Panc1 (cell line): ENCODE data around the gene CHST11. TPM values are rescaled to one million over a fixed set of nuclear protein-coding genes. Genes with fewer than 3 reads are reported as not detected.
A peak's percentile ranks its signal among the peaks of the same experiment; 100 is the strongest.

Experiments
- ATAC-seq: fragments of 200-7000 bp; cut with Tn5 transposase; 2 replicates; pipeline ENCODE4 v1.9.1; 2020; ENCODE audit warnings: mild to moderate bottlenecking, moderate library complexity
- BruUV-seq: library from RNA; stranded (reverse); fragments of 400-500 nt; replicated peaks from 2 replicates; lab custom pipeline; 2021; lab: Mats Ljungman, UMichigan
- CTCF ChIA-PET: fragments of 300-600 bp; sonication (Branson Sonifier 250); formaldehyde crosslinking; loops from one replicate; lab custom pipeline; 2022; ENCODE audit warnings: antibody characterized with exemption; lab: Charles Lee
- POLR2A ChIA-PET: fragments of 300-600 bp; sonication (Branson Sonifier 250); formaldehyde crosslinking; loops from one replicate; lab custom pipeline; 2022; ENCODE audit warnings: antibody characterized with exemption; lab: Charles Lee
- DNase-seq: peaks from one replicate; pipeline ENCODE4 v3.0.0-alpha.2; 2010; ENCODE audit warnings: low read depth, low spot score
- H3K27ac ChIP-seq: 2 replicates; pipeline ENCODE4 v1.5.1; 2011; ENCODE audit warnings: mild to moderate bottlenecking, low read length, inconsistent platforms
- H3K27me3 ChIP-seq: fragments of 200-500 bp; sonication (Bioruptor generic); 2 replicates; pipeline ENCODE4 v1.6.0; 2014; ENCODE audit warnings: low read length, inconsistent platforms; ENCODE audit not compliant: control insufficient read depth, insufficient read depth
- H3K36me3 ChIP-seq: fragments of 200-500 bp; sonication (Bioruptor generic); 2 replicates; pipeline ENCODE4 v1.5.1; 2014; ENCODE audit warnings: inconsistent platforms, mild to moderate bottlenecking, low read length, moderate library complexity; ENCODE audit not compliant: control insufficient read depth, insufficient read depth
- H3K4me1 ChIP-seq: 2 replicates; pipeline ENCODE4 v1.5.1; 2011; ENCODE audit warnings: inconsistent platforms, mild to moderate bottlenecking, low read length, moderate library complexity; ENCODE audit not compliant: control insufficient read depth, insufficient read depth
- H3K4me3 ChIP-seq, 2 experiments: 2 replicates each; pipeline ENCODE4 v1.5.1; 2011 to 2012; ENCODE audit warnings: low read depth in 2 of 2, low read length in 2 of 2, mild to moderate bottlenecking in 2 of 2, inconsistent platforms in 1 of 2, moderate library complexity in 1 of 2
- H3K9me3 ChIP-seq: fragments of 200-500 bp; sonication (Bioruptor generic); 2 replicates; pipeline ENCODE4 v1.5.1; 2014; ENCODE audit warnings: low read depth, mild to moderate bottlenecking, inconsistent platforms, low read length, moderate library complexity; ENCODE audit not compliant: control insufficient read depth, insufficient read depth
- CTCF ChIP-seq: fragments of 450-650 bp; IDR thresholded peaks from 2 replicates; pipeline ENCODE4 v1.5.1; 2017; ENCODE audit warnings: mild to moderate bottlenecking
- POLR2AphosphoS5 ChIP-seq: IDR thresholded peaks from 2 replicates; pipeline ENCODE4 v1.6.1; 2012; ENCODE audit warnings: mild to moderate bottlenecking, low read depth, low read length, moderate library complexity
- SIN3A ChIP-seq: IDR thresholded peaks from 2 replicates; pipeline ENCODE4 v1.6.1; 2012; ENCODE audit warnings: low read depth, mild to moderate bottlenecking, low read length, moderate library complexity, borderline replicate concordance; ENCODE audit not compliant: insufficient read depth
- TCF7L2 ChIP-seq: IDR thresholded peaks from 2 replicates; pipeline ENCODE4 v1.6.1; 2011; ENCODE audit warnings: mild to moderate bottlenecking, low read depth, low read length, inconsistent platforms
- in situ Hi-C: cut with HindIII; loops from 2 replicates; pipeline ENCODE4 v1.10.0; 2016; ENCODE audit warnings: low sequenced_read_pairs, low pct_unique_long_range_greater_than_20kb
- intact Hi-C: fragments of 100-400 bp; cut with micrococcal nuclease; formaldehyde crosslinking; loops from one replicate; pipeline ENCODE4 v1.10.0; 2022; ENCODE audit not compliant: unreplicated experiment
- total RNA-seq: library from RNA; stranded (reverse); gene quantifications from one replicate; pipeline ENCODE4 v1.2.1, GENCODE V29; 2021; ENCODE audit not compliant: unreplicated experiment
- TF ChIP-seq, protein P1 (sequence below), 2 experiments: IDR thresholded peaks; 2 replicates each; pipeline ENCODE4 v1.6.1; 2011 to 2012; ENCODE audit warnings: low read depth in 2 of 2, control low read depth in 1 of 2, low read length in 1 of 2, mild to moderate bottlenecking in 1 of 2, moderate library complexity in 1 of 2; ENCODE audit not compliant: insufficient read depth in 1 of 2

CHST11 gene
- total RNA-seq, 1 experiment from 2014 or later: 11.4 TPM

DNA sequence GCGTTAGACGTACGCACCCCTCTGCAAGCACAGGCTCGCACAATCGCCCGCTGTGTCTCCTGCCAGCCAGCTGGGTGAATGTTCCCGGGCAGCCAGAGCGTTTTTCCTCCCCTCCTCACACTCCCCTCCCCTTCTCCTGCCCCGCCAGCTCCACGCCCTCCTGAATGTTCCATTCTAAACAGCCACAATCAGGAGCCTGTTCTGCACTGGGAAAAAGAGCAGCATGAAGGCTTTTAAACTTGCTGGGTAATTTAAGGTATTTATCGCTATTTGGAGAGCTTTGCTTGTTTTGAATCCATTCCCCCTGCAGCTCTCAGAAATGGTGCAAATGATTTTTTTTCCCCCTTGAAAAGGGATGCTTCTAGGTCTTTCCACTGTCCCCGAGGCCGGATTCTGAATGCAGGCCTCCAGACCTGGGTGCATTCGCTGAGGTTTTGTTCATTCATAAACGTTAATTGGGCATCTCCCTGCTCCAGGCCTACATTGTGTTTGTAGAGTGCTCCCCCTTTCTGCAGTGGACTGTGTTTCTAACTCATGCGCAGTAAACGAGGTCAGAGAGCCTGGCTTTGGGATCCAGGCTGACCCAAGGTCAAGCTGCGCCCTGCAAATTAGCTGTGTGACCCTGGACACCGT is 212.5 kb downstream of the CHST11 start:
- no peak overlapping the region for H3K4me3 ChIP-seq
- H3K27ac ChIP-seq: no peak overlapping the region
- H3K36me3 ChIP-seq: no peaks in the 10 kb centered on the region
- no TSS peak for BruUV-seq
- ATAC-seq (no peak), DNase-seq (no peak)
- no peaks in the 10 kb centered on the region for H3K9me3 ChIP-seq
- TF ChIP-seq TCF7L2 (no peak), SIN3A (no peak), CTCF (peak; percentile 27; the same call in 1 of the 2 replicates)
- in situ Hi-C loops: no loop called here
- intact Hi-C loops: no loop called here
- ChIA-PET POLR2A (no interaction called here), CTCF (no interaction called here)
- H3K4me1 ChIP-seq: peaks cover 22% of the 10 kb centered on the region
- H3K27me3 ChIP-seq: no peaks in the 10 kb centered on the region

- Histone ChIP-seq H3K4me3 (no peak overlapping the region), H3K9me3 (no peaks in the 10 kb centered on the region), H3K36me3 (no peaks in the 10 kb centered on the region), H3K27ac (no peak overlapping the region), H3K4me1 (peaks cover 22% of the 10 kb centered on the region), H3K27me3 (no peaks in the 10 kb centered on the region)
- intact Hi-C loops: no loop called here
- CTCF ChIA-PET: no interaction called here
- ATAC-seq (no peak), DNase-seq (no peak)
- POLR2A ChIA-PET: no interaction called here
- TF ChIP-seq SIN3A (no peak), TCF7L2 (no peak), POLR2AphosphoS5 (no peak), CTCF (no peak)
- TF ChIP-seq, protein P1, sequence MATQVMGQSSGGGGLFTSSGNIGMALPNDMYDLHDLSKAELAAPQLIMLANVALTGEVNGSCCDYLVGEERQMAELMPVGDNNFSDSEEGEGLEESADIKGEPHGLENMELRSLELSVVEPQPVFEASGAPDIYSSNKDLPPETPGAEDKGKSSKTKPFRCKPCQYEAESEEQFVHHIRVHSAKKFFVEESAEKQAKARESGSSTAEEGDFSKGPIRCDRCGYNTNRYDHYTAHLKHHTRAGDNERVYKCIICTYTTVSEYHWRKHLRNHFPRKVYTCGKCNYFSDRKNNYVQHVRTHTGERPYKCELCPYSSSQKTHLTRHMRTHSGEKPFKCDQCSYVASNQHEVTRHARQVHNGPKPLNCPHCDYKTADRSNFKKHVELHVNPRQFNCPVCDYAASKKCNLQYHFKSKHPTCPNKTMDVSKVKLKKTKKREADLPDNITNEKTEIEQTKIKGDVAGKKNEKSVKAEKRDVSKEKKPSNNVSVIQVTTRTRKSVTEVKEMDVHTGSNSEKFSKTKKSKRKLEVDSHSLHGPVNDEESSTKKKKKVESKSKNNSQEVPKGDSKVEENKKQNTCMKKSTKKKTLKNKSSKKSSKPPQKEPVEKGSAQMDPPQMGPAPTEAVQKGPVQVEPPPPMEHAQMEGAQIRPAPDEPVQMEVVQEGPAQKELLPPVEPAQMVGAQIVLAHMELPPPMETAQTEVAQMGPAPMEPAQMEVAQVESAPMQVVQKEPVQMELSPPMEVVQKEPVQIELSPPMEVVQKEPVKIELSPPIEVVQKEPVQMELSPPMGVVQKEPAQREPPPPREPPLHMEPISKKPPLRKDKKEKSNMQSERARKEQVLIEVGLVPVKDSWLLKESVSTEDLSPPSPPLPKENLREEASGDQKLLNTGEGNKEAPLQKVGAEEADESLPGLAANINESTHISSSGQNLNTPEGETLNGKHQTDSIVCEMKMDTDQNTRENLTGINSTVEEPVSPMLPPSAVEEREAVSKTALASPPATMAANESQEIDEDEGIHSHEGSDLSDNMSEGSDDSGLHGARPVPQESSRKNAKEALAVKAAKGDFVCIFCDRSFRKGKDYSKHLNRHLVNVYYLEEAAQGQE (IDR thresholded peaks at IDR 0.05; ENCODE audit: insufficient read depth in 1 of 2, low read depth in 2 of 2, low read length in 1 of 2): no peak
- in situ Hi-C loops: no loop called here
- BruUV-seq: no TSS peak
Observed at GRCh38 chr12:104669851-104670337, 213.1 kb downstream of the CHST11 start.
